ENCODE data around the gene CRB3. TPM values are rescaled to one million over a fixed set of nuclear protein-coding genes. Genes with fewer than 3 reads are reported as not detected.

CRB3 gene
- total and polyA plus RNA-seq, 2 of the 4 experiments (the other 2 are of a cell fraction) = not detected

DNA sequence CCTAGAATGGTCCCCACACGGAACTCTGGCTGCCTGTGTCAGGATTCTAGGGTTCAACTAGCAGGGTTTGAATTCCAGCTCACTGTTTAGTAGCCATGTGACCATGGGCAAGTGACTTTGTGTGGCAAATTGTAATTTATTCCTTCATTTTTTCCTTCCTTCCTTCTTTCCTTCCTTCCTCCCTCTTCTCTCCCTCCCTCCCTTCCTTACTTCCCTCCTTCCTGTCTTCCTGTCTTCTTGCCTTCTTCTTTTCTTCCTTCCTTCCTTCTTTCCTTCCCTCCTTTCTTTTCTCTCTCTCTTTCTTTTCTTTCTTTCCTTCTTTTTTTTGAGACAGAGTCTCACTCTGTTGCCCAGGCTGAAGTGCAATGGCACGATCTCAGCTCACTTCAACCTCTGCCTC, 26.1 kb downstream of the CRB3 start:
- CTCF ChIA-PET = no interaction called here
- H3K14ac ChIP-seq (replicated peaks; ENCODE audit: low read depth, low read length) = no peak overlapping the region
- H3K9me1 ChIP-seq (ENCODE audit: insufficient read depth, low read length) = no peaks in the 10 kb centered on the region
- no peaks in the 10 kb centered on the region for H3K4me1 ChIP-seq (ENCODE audit: control insufficient read depth, insufficient read depth, low read length)
- BruUV-seq (replicated peaks) = no TSS peak
- H4K91ac ChIP-seq (ENCODE audit: insufficient read depth, low read depth, low read length) = no peak overlapping the region
- DNase-seq (no peak), ATAC-seq (ENCODE audit: low read depth) (no peak)
- no peaks in the 10 kb centered on the region for H4K20me1 ChIP-seq (ENCODE audit: insufficient read depth, low read length)
- H3K79me1 ChIP-seq (ENCODE audit: low read depth in 1 of 2, low read length in 2 of 2) = no peaks in the 10 kb centered on the region
- H3K9ac ChIP-seq (ENCODE audit: low read depth, low read length) = no peak overlapping the region
- no peak overlapping the region for H4K5ac ChIP-seq (ENCODE audit: low read depth, low read length)
- H2AK5ac ChIP-seq (ENCODE audit: low read depth, low read length) = no peak overlapping the region
- in situ Hi-C loops (cut with MboI; ENCODE audit: low sequenced_read_pairs) (no loop called here), dilution Hi-C loops (cut with HindIII; ENCODE audit: low sequenced_read_pairs, unreplicated experiment) (no loop called here), intact Hi-C loops (cut with micrococcal nuclease) (no loop called here)
- no peak overlapping the region for H2BK5ac ChIP-seq (ENCODE audit: low read depth, low read length, poor library complexity, severe bottlenecking)
- no peaks in the 10 kb centered on the region for H3K36me3 ChIP-seq (ENCODE audit: control insufficient read depth, insufficient read depth, low read length)
- no peak overlapping the region for H3K4me2 ChIP-seq (ENCODE audit: low read depth, low read length)
- H3K27me3 ChIP-seq (ENCODE audit: control insufficient read depth, insufficient read depth, low read length) = no peaks in the 10 kb centered on the region
- H4K8ac ChIP-seq (ENCODE audit: low read depth in 2 of 2, low read length in 2 of 2) = no peak overlapping the region
- no peak overlapping the region for H3K23ac ChIP-seq (ENCODE audit: low read depth, low read length)
- H3K9me3 ChIP-seq (ENCODE audit: control insufficient read depth, insufficient read depth, low read length) = peaks cover 12% of the 10 kb centered on the region
- WGBS, 2 experiments (ENCODE audit: extremely low coverage in 2 of 2, insufficient read length in 1 of 2) = no CpG with 5 or more reads among the region's 2 CpGs
- no peak overlapping the region for H3K4me3 ChIP-seq (ENCODE audit: insufficient read depth, low read depth, low read length)
- no peak overlapping the region for H2AK9ac ChIP-seq (replicated peaks; ENCODE audit: low read depth, low read length, poor library complexity)
- no peak overlapping the region for H3K56ac ChIP-seq (ENCODE audit: extremely low read depth, insufficient read depth, low read length)
- H3K4ac ChIP-seq (ENCODE audit: low read depth, low read length) = no peak overlapping the region
- H2BK20ac ChIP-seq (ENCODE audit: low read depth, low read length) = no peak overlapping the region
- no peak overlapping the region for H2BK120ac ChIP-seq (ENCODE audit: low read depth, low read length)
- no peak overlapping the region for H3K27ac ChIP-seq (ENCODE audit: insufficient read depth, low read length)
- TF ChIP-seq FOS (IDR thresholded peaks at IDR 0.05; ENCODE audit: low read depth, low read length) (no peak), RAD21 (IDR thresholded peaks at IDR 0.05; ENCODE audit: low read length) (no peak), RFX5 (IDR thresholded peaks at IDR 0.05; ENCODE audit: low read depth, low read length) (no peak)
- TF ChIP-seq, protein P1, sequence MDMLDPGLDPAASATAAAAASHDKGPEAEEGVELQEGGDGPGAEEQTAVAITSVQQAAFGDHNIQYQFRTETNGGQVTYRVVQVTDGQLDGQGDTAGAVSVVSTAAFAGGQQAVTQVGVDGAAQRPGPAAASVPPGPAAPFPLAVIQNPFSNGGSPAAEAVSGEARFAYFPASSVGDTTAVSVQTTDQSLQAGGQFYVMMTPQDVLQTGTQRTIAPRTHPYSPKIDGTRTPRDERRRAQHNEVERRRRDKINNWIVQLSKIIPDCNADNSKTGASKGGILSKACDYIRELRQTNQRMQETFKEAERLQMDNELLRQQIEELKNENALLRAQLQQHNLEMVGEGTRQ (IDR thresholded peaks at IDR 0.05; ENCODE audit: low read depth, low read length) = no peak
- POLR2A ChIA-PET (ENCODE audit: unreplicated experiment) = no interaction called here
- no peak overlapping the region for H2AFZ ChIP-seq (replicated peaks; ENCODE audit: low read length, poor library complexity)
- no peak overlapping the region for H2BK15ac ChIP-seq (ENCODE audit: low read depth, low read length)
- no peak overlapping the region for H3K18ac ChIP-seq (ENCODE audit: low read depth, low read length)
